Cerebellar nuclear complex (tissue), 1 donor: Measurements from ENCODE around the gene FARP1.

Experiments used
- DNase-seq, 2 experiments: peaks; one replicate each; lab custom pipeline; 2025; lab: John Stamatoyannopoulos, UW

The FARP1 gene

DNA sequence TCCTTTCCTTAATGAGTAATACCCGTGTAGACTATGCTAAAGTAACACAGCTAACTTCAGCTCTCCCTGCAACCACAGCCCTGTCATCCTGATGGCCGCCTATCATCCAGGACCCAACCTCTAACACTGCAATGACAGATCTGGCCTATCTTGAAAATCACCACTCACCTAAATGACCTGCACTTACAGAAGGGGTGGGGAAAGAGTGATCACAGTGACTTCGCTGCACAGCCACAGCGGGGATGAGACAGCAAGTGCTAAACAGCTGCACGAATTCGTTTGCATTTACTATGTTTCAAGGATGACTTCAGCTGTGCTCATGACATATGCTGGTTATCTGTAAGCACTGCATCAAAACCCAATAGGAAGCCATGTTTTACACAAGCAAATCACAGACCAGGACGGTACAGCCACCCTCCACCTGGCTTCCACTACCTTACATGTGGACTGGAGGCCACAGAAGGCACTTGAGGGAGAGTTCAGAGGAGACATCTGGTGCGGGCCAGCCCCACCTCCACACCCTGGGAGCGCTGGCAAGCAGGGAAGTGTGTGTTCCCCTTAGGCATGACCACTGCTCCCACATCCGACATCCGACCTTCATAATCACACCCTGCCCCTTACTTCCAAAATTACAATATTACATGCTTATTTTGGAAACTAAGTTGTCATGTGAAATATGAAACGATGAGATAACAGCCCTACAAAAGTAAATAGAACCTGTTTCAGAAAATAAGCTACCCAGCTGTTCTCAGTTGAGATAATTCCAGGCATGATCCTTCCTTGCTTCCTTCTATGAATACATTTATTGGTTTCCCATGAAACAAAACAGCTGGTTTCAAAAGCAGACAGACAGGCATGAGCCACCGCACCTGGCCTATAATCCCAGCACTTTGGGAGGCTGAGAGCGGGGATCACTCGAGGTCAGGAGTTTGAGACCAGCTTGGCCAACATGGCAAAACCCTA, 338.3 kb downstream of the FARP1 start:
- DNase-seq = no peak

DNA sequence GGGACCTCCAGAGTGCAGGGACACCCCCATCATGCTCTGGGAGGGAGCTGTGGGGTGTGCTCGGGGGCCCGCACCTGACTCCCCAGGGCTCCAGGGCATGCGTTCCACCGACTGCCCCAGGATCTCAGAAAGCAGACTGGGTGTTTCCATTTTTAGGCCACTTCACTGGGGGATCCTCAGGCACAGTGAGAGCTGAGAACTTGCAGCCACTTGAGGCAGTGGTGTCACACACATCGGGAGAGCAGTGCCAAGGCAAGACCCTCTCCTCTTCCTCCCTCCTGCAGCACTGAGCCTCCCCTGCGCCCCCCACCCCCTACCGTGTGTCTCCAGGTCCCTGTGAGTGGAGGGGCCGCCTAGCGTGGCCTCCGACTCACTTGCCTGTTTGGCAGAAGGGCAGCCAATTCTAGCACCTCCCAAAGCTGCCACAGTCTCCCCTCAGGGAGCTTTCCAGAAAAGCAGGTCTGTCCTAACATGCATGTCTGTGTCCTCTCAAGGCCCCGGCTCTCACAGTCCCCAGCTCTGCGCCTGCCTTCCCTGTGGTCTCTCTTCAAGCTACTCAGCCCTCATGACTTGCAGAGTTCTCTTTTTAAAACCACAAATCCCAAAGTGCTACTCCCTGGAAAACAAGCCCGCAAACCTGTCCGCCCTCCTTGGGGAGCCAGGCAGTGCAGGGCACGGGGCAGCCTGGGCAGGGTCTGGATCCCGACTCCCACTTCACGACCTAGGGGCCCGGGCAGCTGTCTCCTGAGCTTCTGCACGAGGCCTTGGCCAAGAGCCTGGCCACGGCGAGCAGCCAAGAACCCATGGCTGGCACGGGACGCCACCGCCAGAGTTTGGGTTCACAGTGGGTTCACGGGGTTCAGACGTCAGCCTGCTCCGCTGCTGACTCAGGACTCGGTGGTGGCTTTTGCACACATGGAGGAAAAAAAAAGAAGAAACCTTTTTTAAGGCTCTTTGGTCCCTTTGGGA, 339.9 kb downstream of the FARP1 start:
- DNase-seq = no peak

DNA sequence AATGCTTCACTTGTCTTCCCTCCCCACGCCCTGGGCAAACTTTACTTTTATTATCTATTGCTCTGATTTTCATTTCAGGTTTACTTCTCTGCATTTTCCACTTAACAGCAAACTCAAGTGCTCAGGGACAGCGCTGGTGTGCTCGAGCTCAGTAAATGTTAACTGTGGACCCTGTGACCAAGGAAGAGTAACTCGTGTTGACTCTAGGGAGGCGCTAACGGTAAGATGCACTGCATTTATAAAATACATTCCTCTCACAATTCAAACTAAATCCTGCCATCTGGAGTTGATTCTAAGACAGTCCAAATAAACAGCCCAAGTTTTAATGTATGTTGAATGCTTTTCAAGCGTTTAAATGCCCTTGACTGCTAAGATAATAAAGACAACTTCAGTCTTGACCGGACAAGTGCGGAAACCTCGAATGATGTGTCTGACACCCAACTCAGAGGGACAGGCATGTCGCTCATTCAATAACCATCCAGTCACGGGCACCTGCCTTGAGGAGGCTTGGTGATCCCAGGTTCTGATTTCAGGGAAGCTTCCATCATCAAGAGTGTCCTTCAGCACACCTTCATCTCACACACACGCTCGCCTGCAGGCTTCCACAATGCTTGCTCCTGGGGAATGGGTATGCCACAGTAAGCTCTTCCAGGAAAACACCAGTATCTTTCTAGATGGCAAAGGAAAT, 340.9 kb downstream of the FARP1 start:
- no peak for DNase-seq

DNA sequence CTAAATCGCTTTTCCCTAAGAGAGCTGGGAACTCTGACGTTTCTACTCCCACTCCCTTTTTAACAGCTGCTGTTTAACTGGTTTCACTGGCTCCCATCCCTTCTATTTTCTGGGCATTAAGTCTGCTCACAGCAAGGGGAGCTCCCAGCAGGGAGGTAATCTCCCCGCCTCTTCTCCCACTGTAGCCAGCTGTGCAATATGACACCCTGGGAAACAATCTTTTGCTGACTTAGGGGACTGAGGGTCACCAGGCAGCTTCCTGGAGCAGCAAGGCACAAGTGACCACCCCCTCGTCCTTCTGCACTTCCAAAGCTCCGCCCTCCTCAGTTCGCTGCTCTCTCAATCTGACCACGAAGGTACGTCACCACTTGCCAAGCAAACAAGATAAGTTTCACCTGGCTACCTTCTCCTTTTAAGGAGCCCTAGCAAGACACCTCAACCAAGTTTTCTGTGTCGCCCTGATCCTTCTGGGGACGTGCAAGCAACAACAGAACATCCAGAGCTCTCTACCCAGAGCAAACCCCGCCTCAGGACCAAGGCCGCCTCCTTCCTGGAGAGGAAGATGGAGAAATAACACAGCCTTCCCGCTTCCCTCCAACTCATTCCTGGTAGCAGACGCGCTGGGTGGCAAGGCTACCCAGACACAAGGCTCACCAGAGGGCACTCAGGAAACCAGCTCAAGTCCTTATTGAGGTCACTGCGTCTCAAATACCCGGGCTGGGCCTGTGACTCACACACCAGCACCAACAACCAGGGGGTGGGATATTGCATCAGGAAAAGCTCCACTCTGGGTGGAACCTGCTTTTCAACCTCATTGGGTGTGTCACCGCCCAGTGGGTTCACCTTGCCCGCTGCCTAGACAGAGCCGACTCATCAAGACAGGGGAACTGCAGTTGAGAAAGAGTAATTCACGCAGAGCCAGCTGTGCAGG, 341.7 kb downstream of the FARP1 start:
- DNase-seq = no peak

DNA sequence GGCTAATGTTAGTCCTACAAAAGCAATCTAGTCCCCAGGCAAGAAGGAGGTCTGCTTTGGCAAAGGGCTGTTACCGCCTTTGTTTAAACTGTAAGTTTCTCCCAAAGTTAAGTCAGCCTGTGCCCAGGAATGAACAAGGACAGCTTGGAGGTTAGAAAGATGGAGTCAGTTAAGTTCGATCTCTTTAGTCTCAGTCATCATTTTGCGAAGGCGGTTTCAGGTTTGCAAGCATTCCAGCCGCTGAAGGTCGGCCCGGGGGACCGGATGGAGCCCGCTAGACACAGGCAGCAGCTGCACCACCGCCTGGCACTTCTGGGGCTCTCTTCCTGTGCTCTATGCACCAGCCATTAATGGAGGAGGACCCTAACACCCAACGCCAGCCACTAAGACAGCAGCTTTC, 342.7 kb downstream of the FARP1 start:
- no peak for DNase-seq

DNA sequence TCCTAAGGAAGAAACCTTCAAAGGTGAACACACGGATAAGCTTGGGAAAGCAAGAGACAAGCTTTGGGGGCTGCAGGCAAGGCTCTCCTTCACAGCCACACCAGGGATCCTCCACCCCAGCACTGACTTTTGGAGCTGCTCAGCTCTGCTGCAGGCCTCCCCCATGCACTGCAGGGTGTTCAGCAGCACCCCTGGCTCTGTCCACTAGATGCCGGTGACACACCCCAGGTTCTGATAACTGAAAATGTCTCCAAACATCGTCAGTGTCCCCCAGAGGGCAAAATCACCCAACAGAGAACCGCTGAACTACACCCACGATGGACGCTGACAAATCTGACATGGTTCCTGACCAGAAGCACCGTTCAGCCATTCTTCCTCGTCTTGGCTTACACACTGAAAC, 343.5 kb downstream of the FARP1 start:
- DNase-seq = no peak

DNA sequence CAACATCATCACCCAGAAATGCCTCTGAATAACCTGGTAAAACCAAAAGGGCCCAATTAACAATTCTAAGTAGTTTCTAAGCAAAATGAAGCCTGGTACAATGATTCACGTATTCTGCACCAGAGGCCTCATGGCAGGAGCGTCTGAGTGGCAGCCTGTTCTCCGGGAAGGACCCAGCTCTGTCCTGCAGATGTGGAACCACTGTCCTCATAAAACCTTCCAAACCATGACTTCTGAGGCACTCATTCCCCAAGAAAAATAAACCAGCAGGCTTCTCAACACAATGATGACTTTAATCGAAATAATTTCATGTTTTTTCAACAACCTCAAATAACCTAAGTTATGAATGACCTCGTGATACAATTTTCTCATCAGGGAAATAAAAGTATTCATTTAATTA, 344.1 kb downstream of the FARP1 start:
- no peak for DNase-seq

DNA sequence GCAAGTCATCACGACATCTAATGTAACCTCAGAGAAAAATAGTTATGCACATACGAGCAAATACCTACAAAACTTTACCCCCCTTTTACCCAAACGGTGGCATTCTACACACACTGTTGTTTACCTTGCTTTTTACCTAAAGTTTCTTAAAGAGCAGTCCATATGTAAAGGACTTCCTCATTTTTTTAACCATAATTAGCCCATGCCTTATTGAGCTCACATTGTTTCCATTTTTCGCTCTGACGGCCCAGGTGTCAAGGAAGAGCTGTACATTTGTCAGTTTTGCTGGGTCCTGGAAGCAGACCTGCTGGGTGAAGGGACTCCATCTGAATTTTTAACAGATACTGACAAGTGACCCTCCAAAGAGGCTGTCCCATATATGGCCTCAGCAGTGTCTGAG, 344.6 kb downstream of the FARP1 start:
- no peak for DNase-seq

DNA sequence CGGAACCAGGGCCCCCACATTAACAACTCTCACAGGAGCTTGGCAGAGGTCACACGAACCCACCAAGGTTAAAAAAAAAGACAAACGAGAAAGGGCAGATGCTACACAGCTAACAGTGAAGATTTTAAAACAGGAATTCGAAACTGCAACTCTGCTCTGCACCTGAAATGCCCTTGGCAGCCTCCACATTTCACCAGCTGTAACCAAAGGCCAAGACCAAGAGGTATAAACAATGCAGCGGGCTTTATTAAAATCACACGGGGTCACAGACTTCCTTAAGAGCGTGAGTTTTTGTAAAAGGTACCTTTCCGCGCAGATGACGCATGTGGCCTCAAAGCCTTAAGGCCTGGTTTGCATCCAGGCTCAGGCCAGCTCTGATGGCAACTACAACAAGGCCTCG, 345.8 kb downstream of the FARP1 start:
- DNase-seq = no peak

DNA sequence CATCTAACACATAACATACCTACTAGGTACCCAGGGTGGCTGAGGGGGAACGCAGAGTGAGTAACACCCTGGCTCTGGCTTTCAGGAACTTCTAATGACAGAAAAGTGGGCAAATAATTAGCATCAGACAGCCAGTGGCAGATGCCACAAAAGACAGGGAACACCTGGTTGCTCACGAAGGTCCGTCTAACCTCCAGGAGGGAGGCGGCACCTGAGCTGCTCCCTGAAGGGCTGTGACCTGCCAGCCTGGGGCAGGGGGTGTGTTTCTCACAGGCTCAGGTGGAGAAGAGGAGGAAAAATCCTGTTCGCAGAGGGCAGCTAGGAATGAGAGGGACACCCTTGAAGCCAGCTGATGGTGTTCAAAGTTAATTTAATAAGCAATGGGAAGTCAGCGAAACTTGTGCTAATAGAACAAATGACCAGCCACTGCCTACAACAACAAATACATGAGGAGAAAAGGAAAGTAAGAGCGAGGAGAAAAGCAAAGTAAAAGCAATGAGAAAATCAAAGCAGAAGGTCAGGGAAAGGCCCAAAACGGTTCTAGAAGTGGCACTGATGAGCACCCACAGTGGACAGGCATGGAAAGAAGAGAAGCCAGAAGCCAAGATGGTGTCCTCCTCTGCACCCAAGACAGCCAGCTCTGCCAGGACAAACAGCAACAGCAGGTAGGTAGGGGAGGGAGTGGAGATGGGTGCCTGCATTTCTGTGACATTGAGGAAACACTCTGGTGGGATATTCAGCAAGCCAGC, 346.7 kb downstream of the FARP1 start:
- DNase-seq = no peak

DNA sequence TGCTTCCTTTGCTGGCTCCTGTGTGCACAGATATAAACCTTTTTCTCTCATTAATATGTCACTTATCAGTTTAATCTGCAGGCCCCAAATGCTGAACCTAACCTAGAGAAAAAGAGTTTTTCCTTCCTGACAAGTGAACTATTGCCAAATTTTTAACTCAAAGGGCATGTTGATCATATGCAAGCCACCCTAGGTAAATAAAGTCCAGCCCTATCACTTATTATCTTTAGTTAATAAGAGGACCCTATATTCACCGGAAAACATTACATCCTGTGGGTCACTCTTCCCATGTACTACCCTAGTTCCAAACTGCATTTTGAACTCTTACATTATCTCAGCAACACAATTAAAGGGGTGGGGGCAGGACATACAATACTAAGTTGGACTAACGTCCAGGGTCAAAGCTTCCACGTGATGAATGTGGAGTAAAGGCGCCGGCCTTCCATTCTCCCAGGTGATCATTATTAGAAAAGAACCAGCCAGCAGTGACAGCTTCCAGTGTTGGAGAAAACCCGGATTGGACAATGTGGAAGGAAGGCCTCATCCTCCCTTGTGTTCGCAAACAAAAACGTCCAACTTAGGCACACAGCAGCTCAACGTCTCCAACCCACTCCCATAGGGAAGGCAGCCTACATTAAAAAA, 347.4 kb downstream of the FARP1 start:
- DNase-seq = no peak

DNA sequence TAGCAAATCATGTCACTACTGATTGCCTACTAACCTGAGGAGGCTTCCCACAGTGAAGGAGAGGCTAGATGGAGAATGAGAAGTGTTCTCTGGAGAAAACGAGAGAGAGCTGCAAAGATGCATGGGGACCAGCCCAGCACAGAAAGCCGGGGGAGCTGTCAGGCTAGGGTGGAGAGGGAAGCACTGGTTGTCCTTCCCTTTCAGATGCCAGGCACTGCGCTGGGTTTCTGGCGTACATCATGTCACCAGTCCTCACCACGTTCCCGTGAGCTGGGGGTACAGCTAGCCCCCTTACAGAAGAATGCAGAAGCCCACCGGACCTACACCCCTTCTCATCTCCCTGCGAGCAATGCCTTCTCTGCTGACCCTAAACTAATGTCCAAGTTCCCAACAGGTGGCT, 348.0 kb downstream of the FARP1 start:
- no peak for DNase-seq

DNA sequence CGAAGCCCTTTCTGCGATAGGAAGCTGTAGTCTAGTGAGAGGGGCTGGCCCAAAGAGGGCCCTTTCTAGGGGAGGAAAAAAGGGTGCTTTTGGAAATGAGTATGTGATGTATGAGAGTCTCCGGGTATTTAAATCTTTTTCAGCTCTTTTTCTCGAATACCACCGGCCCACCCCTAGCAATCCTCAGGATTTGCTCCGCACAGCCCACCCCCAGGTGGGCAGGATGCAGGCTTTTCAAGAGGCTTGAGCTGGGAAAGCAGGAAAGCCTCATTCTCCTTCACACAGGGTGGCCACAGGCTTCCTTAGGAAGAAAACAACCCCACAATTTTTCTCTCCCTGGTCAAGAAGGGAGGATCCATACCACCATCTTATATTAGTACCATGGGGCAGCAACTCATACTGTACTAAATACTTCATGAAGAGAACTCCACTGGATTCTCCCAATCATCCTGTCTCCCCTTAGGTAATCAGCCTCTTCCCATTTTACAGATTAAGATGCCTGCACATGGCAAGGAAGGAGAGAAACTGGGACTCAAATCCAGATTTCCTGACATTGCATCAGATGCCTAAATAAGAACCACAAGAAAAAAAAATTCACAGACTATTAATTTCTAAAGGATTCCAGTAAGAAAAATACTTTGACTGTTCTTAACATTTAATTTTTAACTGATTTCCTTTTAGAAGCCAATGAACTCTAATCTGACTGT, 349.6 kb downstream of the FARP1 start:
- DNase-seq = no peak

DNA sequence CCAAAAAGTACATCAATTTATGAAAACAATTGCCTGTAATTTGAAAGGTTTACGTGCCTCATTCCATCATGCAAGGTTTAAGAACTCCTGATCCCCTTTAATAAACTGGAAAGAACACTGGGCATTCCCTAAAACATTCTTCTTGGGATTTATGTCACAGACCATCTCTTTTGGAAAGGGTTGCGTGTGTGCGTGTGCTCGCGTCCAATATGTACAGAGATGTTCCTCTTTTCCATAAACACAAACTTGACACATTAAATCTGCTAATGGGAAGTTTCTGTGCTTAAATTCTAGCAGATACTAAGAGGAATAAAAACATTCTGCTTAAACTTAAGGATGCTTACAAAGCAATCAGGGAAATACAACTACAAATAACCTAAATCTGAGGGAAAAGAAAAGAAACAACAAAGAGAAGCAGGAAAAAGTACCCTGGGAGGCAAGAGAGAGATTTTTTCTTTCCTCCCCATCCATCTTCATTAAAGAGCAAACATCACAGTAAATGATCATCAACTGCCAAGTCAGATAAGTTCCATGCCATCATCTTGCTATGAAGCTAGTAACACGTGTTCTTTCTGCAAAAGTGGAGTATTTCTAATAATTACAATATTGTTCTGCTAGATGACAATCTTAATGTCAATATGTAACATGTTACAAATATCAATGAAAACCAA, 350.3 kb downstream of the FARP1 start:
- no peak for DNase-seq

DNA sequence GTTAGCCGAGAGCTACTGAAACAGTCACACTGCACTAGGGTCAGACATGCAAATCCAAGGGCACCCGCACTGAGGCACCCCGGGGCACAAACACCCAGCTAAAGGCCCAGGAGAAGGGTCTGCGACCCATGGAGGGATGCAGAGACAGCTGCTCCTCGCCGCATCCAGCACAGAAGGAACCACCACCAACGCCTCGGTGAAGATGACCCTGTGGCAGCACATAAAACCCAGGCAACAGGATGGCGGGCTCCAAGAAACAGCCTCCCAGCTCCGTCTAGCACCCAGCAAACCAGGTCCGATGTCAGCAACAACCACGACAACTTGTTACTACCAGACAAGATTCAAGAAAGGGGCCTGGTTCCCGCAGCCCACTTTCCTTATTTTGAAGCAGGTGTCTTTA, 351.9 kb downstream of the FARP1 start:
- no peak for DNase-seq

DNA sequence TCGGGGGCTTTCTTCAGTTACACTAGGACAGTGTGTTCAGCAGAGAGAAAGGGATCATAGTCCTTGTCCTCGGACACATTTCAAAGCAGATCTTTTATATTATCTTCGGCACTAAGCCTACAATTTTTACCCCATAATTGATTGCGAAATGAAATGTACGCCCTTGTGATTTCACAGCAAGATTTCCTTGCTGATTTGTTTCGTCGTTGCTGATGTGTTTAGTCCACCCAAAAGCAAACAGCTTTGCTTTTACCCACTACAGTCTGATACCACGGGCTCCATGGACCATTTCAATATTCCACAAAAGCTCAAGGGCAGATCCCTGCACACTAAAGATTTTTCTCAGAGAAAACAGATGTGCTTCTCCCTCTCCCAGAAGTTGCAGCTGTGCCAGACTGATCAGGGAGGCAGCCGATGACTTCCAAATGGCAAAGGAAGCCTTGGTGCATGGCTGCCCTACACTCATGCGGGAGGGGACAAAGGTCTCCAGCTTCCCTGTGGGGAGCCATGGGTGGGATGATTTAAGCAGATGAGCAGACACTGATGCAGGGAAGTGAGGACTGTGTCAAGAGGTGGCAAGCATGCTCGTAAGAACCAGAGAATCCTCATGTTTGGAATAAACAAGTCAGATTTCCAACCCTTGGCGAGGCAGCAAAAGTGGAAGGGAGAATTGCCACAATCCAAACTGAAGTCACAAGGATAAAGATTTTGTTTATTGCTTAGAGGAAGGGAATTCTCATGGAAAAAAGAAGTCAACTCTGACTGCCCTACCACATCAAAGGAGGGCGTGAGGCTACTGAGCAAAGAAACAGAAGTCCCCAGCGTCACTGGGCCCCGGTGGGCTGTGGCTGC, 353.0 kb downstream of the FARP1 start:
- no peak for DNase-seq

DNA sequence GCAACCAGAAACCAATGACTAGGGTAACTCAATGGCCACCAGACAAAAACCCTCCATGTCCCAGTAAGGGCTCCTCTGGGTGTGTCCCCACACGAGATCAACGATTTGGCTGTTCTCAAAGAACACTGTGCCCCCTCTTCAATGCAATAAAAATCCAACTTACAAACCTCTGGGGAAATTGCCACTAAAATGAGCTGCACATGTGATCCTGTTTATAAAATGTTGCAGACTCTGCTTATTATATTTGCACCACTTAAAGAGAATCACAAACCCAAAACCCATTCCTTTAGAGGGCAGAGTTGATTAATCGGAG, 353.5 kb downstream of the FARP1 start:
- no peak for DNase-seq

DNA sequence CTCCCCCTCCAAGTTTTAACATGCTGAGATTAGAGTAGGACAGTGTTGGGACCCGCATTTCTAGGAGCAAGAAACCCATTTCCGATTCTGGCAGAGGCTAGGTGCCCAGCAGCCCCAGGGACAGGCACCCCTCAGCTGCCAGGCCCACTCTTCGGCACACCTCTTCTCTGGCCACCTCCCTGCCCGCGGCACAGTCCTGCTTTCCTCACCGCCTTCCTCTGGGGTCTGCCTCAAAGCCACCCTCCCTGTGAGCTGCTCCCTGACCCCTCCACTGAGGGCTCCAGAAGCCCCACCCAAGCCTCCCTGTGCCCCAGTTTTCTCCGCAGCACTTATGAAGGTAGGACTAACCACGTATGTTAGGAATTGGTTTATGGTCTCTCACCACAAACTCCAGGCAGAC, 354.1 kb downstream of the FARP1 start:
- no peak for DNase-seq
